Measurements from ENCODE around the gene LHFPL3.

DNA sequence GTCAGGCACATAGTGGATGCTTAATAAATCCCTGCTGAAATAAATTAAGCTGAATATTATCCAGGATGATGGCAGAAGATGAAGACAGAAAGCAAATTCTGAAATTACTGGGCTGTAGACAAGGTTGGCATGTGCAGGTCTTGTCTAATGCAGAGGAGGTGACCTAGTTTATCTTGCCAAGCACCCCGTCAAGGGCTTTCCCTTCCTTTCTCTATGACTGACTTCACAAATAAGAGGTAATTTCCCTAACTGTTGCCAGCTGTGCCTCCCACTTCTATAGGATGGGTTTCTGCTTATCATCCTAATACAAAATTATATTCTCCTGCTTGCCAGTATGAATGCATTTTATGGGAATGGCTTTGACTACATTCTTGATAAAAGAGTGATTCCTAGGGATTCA lies 38.0 kb downstream of the LHFPL3 start:
- TF ChIP-seq, protein P1, sequence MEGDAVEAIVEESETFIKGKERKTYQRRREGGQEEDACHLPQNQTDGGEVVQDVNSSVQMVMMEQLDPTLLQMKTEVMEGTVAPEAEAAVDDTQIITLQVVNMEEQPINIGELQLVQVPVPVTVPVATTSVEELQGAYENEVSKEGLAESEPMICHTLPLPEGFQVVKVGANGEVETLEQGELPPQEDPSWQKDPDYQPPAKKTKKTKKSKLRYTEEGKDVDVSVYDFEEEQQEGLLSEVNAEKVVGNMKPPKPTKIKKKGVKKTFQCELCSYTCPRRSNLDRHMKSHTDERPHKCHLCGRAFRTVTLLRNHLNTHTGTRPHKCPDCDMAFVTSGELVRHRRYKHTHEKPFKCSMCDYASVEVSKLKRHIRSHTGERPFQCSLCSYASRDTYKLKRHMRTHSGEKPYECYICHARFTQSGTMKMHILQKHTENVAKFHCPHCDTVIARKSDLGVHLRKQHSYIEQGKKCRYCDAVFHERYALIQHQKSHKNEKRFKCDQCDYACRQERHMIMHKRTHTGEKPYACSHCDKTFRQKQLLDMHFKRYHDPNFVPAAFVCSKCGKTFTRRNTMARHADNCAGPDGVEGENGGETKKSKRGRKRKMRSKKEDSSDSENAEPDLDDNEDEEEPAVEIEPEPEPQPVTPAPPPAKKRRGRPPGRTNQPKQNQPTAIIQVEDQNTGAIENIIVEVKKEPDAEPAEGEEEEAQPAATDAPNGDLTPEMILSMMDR (CRISPR knock-in tag; IDR thresholded peaks at IDR 0.05), result no peak
- TF ChIP-seq, protein P2, sequence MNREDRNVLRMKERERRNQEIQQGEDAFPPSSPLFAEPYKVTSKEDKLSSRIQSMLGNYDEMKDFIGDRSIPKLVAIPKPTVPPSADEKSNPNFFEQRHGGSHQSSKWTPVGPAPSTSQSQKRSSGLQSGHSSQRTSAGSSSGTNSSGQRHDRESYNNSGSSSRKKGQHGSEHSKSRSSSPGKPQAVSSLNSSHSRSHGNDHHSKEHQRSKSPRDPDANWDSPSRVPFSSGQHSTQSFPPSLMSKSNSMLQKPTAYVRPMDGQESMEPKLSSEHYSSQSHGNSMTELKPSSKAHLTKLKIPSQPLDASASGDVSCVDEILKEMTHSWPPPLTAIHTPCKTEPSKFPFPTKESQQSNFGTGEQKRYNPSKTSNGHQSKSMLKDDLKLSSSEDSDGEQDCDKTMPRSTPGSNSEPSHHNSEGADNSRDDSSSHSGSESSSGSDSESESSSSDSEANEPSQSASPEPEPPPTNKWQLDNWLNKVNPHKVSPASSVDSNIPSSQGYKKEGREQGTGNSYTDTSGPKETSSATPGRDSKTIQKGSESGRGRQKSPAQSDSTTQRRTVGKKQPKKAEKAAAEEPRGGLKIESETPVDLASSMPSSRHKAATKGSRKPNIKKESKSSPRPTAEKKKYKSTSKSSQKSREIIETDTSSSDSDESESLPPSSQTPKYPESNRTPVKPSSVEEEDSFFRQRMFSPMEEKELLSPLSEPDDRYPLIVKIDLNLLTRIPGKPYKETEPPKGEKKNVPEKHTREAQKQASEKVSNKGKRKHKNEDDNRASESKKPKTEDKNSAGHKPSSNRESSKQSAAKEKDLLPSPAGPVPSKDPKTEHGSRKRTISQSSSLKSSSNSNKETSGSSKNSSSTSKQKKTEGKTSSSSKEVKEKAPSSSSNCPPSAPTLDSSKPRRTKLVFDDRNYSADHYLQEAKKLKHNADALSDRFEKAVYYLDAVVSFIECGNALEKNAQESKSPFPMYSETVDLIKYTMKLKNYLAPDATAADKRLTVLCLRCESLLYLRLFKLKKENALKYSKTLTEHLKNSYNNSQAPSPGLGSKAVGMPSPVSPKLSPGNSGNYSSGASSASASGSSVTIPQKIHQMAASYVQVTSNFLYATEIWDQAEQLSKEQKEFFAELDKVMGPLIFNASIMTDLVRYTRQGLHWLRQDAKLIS (CRISPR knock-in tag; IDR thresholded peaks at IDR 0.05), result no peak
- TF ChIP-seq ZZZ3 (CRISPR knock-in tag; IDR thresholded peaks at IDR 0.05; ENCODE audit: borderline replicate concordance) (no peak), PCBP2 (optimal IDR thresholded peaks at IDR 0.05; ENCODE audit: low read depth, low read length, poor library complexity, severe bottlenecking) (no peak), JUN (CRISPR knock-in tag; IDR thresholded peaks at IDR 0.05) (no peak), RBAK (CRISPR knock-in tag; IDR thresholded peaks at IDR 0.05) (no peak), FOSL1 (CRISPR knock-in tag; IDR thresholded peaks at IDR 0.05; ENCODE audit: borderline replicate concordance) (no peak), RFXAP (CRISPR knock-in tag; IDR thresholded peaks at IDR 0.05; ENCODE audit: borderline replicate concordance) (no peak), MTA1 (CRISPR knock-in tag; IDR thresholded peaks at IDR 0.05; ENCODE audit: borderline replicate concordance) (no peak), NFIC (IDR thresholded peaks at IDR 0.05; ENCODE audit: low read length) (no peak), MLLT10 (CRISPR knock-in tag; IDR thresholded peaks at IDR 0.05) (no peak), POLR2A (IDR thresholded peaks at IDR 0.05; ENCODE audit: insufficient read depth in 1 of 2, low read depth in 2 of 2, low read length in 2 of 2) (no peak)
- TF ChIP-seq, protein P3, sequence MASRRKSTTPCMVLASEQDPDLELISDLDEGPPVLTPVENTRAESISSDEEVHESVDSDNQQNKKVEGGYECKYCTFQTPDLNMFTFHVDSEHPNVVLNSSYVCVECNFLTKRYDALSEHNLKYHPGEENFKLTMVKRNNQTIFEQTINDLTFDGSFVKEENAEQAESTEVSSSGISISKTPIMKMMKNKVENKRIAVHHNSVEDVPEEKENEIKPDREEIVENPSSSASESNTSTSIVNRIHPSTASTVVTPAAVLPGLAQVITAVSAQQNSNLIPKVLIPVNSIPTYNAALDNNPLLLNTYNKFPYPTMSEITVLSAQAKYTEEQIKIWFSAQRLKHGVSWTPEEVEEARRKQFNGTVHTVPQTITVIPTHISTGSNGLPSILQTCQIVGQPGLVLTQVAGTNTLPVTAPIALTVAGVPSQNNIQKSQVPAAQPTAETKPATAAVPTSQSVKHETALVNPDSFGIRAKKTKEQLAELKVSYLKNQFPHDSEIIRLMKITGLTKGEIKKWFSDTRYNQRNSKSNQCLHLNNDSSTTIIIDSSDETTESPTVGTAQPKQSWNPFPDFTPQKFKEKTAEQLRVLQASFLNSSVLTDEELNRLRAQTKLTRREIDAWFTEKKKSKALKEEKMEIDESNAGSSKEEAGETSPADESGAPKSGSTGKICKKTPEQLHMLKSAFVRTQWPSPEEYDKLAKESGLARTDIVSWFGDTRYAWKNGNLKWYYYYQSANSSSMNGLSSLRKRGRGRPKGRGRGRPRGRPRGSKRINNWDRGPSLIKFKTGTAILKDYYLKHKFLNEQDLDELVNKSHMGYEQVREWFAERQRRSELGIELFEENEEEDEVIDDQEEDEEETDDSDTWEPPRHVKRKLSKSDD (CRISPR knock-in tag; IDR thresholded peaks at IDR 0.05; ENCODE audit: low read depth), result no peak
